Urothelium cell line (cell line): Measurements from ENCODE around the gene PLA2G5.
"Not testable (repeated sequence)": the region's sequence is repeated elsewhere in the genome, so short reads cannot be mapped to it uniquely, and the experiment has no call there.

Experiments
- DNase-seq: peaks from one replicate; pipeline ENCODE4 v3.0.0; 2011; ENCODE audit warnings: low spot score, mixed read lengths
- FAIRE-seq: peaks from 2 replicates; lab custom pipeline; 2011; peaks lifted over from hg19 to GRCh38; lab: Jason Lieb, UNC

Gene PLA2G5

DNA sequence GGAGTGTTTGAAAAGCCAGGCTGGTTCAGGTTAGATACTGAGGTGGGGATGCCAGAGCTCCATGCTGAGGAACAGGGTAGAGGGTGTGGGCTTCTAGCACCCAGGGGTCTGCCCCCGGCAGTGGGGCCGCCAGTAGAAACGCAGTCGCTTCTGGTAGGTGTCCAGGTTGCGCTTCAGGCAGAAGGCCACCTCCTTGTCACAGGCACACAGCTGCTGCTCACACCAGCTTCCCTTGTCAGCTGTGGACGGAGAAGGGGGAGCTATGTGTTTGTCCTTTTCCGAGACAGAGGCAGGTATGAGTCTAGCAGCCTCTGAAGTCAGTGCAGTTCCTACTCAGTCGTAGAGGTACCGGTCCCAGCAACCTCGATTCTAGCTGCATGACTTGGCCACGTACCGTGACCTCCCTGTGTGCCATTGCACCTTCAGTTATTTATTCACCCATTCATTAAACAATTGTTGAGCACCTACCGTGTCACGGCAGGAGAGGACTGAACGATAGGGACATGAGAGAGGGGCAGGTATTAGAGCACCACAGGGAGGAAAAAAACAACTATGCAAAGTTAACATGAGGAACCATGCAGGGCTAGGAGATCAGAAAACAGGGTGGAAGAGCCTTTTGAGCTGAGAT lies 44.1 kb downstream of the PLA2G5 start:
- FAIRE-seq: peak; percentile 44
- DNase-seq: no peak

DNA sequence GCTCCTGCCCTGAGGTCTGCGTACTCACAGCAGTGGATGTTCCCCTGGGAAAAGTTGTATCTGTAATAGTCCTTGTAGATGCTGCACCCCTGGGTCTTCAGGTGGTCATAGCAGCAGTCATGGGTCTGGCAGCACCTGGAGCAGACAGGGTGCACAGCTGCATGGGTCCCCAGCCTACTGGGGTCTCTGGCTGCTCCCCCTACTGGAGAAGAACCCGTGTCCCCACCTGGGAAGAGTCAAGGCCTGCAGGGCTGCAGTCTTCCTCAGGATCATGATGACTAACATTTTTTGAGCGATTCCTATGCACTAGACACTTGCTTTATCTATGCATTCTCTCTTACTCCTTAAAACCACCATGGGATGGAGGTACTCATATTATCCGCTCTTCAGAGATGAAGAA lies 45.5 kb downstream of the PLA2G5 start:
- no peak for DNase-seq
- FAIRE-seq: no peak

DNA sequence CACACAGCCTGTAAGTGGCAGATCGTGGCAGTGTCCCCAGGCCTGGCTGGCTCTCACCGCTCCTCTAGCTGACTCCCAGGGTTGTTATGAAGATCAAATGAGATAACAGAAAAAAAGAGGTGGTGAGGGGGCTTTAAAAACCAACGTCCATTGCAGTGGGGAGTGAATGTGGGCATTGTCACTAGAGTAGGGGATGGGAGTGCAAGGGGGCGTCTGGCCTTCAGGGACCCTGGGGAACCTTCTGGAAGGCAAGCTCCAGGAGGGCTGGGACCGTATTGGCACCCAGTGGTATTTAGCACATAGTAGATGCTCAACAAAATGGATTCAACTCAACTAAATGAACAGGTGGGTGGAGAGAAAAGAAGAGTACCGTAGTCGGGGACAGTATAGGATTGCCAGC lies 45.9 kb downstream of the PLA2G5 start:
- DNase-seq (no peak), FAIRE-seq (no peak)

DNA sequence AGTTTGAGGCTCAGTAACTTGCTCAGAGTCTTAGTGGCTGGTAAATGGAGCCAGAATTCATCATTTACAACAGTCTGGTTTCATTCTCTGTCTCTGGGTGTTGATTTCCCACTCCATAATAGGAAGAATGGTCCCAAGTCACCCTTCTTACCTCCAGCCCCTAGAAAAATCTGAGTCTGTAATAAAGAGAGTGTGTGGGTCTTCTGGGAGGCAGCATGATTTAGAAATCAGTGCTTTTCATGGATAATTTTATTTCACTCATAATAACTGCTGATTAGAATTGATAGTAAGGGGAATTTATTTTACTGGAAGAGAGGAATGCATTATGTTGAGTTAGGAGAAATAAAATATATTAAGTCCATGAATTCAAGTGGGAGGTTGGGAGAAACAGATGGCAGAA lies 47.2 kb downstream of the PLA2G5 start:
- no peak for FAIRE-seq
- no peak for DNase-seq

DNA sequence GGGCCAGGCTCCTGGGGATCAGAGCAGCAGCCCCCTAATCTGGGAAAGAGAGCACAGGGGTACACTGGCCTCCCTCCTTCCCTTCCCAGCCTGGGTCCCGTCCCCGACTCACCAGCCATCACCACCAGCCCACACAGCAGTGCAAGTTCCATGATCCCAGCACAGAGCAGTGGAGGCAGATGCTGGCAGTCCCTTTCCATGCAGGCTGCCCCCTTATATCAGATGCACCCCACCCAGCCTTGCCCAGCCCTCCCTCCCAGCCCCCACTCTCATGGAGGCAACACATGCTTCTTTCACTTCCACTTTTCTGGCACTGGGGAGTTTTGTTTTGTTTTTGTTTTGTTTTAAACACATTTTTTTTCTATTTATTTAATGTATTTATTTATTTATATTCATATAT lies 49.4 kb downstream of the PLA2G5 start, which contains the start of gene PLA2G2D:
PLA2G2D (minus strand) TSS at position 190 of the 400 bp plus-strand sequence; CDS start at position 152, 38 bp downstream.
- FAIRE-seq (no peak), DNase-seq (no peak)

DNA sequence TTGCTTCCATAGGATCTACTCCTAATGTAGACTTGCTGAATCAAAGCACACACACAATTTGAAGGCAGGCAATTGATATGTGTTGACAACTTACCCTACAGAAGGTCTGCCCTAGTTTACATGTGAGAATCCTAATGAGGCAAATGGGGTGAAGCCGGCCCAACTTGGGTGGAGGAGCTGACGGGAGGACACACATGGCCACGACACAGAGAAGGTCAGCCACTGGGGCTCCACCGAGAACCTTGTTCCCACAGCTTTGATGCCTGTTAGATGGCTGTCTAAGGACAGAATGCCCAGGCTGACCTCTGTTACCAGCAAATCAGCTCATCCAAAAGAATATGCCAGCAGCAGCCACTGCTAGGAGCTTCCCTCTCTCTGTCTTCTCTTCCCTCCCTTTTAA lies 50.8 kb downstream of the PLA2G5 start:
- DNase-seq: no peak
- no peak for FAIRE-seq

DNA sequence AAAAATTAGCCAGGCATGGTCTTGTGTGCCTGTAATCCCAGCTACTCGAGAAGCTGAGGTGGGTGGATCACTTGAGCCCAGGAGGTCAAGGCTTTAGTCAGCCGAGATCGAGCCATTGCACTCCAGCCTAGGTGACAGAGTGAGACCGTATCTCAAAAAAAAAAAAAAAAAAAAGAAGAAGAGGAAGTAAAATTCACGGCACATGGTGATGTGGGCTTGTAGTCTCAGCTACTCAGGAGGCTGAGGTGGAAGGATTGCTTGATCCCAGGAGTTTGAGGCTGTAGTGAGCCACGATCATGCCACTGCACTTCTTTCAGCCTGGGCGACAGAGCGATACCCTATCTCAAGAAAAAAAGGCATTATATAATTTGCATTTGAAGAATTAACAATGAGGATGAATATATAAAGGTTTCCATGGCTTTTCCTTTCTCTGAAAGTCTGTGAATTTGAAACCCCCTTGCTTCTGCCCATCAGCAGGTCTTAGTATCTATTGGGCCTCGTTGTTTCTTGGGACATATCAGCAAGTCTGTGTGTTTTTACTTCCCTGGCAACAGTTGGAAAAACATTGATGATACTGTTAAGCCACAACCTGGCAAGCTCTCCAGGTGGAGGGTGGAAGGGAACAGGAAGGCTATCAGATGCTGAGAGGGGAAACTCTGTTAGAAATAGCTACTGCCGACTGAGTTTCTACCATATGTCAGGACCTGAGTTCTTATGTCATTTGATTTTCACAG lies 53.9 kb downstream of the PLA2G5 start:
- no peak for DNase-seq
- FAIRE-seq: no peak

DNA sequence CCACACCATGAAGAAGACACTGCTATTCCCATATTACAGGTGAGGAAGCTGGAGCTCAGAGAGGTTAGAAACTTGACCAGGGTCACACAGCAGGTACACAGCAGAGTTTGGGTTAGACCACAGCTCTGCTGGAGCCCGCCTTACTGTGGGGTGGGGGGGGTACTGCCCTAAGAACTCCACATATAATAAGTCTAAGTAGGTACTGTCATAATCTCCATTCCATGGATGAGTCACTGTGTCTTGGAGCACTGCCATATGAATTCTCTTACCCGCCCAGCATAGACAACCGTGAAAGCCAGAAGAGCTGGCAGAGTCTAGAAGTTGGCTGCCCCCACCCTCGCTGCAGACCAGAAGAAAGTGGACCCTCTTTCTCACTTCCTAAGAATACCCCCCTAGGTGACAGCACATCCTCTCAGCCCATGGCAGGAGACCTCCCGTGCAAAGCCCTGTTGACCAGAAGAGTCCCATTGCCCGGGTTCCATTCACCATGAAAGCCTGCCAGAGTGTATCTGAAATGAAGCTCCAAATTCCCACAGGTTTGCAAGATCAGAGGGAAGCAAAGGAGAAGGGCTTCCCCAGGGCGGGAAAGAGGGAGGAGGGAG lies 54.6 kb downstream of the PLA2G5 start:
- DNase-seq: peak; percentile 87
- FAIRE-seq: peak; percentile 91

DNA sequence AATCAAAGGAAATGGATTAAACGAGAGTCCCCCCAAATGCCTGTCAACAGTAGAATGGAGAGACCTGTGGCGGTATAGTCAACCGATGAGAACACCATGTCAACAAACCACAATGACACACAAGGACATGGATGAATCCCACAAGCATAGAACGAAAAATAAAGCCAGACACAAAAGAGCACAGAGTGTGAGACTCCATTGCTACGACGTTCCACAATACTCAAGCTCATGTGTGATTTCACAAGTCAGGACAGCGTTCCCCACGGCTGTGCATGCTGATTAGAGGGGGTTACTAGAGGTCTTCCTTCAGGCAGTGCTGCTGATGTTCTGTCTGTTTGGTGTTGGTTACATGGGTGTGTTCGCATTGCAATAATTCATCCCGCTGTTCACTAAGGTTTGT lies 55.1 kb downstream of the PLA2G5 start:
- DNase-seq (no peak), FAIRE-seq (no peak)

DNA sequence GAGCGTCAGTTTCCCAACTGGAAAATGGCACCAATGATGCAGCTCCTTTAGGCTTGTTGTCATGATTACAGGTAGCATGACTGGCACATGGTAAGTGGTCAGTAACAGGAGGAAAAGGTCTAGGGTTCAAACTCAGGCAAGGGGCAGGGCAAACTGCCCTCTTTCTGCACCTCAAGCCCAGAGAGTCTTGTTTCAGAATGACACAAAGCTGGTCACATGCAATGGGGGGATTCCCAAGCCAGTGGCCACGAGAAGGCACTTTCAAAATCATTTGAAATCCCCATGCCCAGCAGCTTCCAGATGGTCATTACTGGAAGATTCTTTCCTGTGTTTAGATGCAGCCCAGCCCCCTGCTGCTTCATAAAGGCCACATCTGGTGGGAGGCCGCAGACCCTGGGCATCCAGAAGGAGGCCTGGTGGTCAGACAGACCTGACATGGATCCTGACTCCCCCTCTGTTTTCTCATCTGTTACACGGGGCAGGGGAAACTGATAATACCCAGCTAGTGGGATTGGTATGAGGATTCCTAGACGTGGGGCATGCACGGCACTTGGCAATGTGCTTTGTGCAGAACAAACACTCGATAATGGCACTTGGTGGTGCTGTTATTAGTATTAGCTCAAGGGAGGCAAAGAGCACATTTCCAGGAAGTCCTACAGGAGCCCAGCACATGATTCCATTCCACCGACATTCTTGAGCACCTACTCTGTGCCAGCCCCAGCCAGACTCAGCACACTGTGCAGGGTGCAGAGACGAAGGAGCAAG lies 56.2 kb downstream of the PLA2G5 start:
- no peak for FAIRE-seq
- no peak for DNase-seq

DNA sequence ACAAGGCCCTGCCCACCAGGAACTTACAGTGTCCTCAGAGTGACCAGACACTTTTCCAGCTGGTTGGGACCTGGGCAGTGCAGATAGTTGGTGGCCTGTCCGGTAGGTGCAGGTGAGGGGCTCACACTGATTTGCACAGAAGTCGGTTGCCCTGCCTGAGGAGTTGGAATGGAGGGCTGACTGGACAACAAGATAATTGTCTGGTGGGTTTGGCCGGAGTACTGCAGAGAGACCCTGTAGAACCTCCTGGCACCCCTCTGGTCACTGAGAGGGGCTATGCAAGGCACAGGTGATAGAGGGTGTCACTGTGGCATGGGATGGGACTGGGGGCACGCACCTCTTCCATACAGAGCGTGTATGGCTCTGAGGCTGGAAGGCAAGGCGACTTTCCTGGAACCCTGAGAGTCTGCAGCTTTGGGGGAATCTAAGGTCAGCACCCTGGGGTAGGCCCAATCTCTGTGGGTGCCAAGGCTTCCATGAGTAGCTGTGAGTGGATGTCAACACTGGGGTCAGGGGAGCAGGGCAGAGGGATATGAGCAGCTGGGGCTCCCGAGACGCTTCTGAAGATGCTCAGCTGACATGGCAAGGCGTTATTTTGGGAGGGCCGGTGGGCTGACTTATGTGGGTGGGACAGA lies 56.9 kb downstream of the PLA2G5 start:
- DNase-seq (no peak), FAIRE-seq (no peak)

DNA sequence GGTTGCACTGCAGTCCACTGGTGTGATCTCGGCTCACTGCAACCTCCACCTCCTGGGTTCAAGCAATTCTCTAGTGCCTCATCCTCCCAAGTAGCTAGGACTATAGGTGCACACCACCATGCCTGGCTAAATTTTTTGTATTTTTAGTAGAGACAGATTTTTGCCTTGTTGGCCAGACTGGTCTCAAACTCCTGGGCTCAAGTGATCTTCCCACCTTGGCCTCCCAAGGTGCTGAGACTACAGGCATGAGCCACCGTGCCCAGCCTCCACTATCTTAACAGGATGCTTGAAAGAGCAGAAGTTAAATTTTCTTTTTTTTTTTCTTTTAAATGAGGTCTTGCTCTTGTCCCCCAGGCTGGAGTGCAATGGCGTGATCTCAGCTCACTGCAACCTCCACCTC lies 60.5 kb downstream of the PLA2G5 start:
- not testable (repeated sequence) for FAIRE-seq, DNase-seq

DNA sequence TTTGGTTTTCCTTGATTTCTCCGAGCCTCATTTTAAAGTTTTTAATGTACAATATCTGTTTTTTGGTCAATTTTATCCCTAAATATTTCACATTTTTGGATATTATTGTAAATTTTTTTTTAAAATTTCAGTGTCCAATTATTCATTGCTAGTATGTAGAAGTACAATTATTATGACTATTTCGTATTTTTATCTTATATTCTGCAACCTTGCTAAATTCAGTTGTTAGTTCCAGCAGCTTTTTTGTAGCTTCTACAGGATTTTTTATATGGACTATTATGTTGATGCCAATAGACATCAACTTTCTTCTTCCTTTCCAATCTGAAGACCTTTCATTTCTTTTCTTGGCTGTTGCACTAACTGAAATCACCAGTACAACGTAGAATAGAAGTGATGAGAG lies 65.0 kb downstream of the PLA2G5 start:
- DNase-seq: no peak
- no peak for FAIRE-seq

DNA sequence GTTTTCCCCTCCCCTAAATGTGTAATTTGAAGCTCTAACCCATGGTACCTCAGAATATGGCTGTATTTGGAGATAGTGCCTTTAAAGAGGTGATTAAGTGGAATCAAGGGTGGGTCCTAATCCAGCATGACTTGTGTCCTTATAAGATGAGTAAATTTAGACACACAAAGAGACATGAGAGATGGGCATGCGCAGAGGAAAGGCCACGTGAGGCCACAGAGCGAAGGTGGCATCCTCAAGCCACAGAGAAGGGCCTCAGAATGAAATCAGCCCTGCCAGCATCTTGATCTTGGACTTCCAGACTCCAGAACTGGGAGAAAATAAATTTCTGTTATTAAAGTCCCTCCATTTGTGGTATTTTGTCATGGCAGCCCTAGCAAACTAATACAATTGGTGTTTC lies 66.3 kb downstream of the PLA2G5 start:
- FAIRE-seq (no peak), DNase-seq (no peak)

DNA sequence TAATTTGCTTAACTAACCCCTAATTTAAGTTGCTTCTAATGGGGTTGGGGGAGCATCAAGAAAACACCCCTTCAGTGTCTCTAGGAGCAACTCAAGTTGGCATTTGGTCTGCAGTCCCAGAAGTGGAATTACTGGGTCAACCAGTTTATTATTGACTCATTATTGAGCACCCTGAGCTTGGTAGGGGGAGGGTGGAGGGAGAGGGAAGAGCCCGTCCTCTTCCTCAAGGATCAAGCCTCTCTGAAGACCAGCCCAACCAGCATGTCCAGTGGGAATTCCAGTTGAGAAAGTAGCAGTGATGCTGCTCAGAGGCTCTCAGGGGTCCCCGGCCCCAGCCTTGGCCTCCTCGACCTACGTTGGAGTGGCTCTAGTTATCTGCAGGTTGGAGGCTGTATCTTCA lies 67.1 kb downstream of the PLA2G5 start:
- DNase-seq: no peak
- no peak for FAIRE-seq

DNA sequence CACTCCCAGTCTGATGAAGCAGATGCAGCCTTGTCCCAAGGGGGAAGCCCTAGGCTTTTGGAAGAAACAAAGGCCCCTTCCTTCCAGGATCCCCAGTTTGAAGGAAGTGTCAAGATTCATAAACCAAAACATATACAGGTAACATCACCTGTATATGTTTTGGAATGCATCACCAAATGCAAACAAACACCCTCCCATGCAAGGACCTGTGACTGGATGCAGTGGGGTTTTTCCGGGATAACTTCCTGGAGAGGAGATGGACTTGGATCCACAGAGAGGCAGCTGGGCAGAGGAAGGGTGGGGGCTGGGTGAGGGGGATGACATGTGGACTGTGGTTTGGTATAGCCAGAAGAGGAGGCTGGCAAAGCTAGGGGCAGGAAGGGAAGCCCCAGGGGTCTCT lies 67.6 kb downstream of the PLA2G5 start:
- no peak for DNase-seq
- FAIRE-seq: no peak

DNA sequence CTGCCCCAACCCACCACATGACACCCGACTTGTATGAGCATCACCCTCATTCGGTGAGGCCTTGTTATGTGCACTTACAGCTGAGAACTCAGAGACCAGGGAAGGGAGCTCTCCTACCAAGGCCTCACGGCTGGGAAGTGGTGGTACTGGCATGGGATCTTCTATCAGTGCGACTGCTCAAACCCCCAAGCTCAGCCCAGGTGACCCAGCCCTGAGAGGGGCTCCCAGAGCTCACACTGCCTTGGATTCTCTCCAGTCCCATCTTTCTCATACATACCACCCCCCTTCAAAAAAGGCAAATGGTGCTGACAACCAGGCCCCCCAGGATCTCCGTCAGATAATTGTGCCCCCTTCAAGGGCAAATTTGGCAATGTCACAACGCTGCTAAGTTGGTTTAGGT lies 68.4 kb downstream of the PLA2G5 start:
- DNase-seq (no peak), FAIRE-seq (no peak)

DNA sequence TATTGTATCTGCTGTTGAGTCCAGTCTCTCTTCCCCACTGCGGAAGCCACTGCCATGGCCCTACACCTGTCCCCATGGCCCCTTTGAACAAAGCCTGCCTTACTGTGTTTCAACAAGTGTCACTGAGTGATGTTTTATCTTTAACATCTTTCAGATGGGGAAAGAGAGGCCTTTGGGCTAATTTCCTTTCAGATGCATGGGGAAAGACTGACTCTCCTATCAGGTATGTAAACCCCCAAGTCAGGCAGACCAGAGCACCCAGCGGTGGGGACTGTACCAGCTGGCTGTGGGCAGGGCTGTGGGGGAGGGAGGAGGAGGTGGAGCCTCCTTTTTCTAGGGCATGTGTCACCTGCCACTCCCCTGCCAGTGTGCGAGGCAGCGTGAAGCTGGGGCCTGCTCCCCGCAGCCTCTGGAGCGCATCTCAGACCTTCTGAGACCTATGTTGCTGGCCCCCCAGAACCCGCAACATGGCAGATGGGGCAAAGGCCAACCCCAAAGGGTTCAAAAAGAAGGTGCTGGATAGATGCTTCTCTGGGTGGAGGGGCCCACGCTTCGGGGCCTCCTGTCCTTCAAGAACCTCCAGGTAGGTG lies 69.1 kb downstream of the PLA2G5 start, which contains the start of gene PLA2G2F:
PLA2G2F (plus strand) TSS at position 363 of the 590 bp plus-strand sequence; CDS start at position 468, 105 bp downstream.
- DNase-seq (no peak), FAIRE-seq (no peak)

DNA sequence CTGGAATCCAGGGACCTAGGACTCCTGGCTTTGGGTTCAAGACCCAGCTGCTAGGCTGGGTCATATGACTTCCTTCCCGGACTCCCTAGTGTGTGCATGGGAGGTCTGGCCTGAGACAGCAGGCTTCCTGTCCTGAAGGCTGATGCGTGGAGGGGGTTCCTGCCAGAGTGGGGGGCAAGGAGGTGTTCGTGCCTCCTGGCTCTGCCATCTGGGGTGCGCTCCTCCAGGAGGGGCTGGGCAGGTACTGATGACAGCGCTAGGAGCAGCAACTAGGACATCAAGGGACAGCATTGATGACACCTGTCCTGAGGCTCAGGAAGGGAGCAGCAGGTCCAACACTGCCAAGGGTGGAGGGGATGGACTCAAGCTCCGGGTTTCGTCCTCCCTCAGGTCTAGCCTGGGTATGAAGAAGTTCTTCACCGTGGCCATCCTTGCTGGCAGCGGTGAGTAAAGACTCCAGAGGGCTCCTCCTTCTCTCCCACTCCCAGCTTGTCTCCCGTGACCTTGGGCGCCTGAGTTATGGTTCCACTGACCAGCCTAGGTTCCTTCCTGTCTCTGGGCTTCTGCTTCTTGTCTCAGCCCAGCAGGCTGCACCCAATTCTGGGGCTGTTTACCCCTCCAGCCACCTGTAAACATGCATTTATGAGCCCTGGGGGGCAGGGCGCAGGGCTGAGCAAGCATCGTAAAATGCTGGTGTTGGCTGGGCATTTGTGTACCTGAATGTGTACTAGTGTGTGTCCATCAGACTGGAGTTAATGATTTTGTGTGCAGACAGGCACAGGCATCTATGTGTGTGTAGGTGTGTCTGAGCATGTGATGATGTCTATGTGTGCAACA lies 70.0 kb downstream of the PLA2G5 start:
- DNase-seq: no peak
- FAIRE-seq: peak; percentile 35

DNA sequence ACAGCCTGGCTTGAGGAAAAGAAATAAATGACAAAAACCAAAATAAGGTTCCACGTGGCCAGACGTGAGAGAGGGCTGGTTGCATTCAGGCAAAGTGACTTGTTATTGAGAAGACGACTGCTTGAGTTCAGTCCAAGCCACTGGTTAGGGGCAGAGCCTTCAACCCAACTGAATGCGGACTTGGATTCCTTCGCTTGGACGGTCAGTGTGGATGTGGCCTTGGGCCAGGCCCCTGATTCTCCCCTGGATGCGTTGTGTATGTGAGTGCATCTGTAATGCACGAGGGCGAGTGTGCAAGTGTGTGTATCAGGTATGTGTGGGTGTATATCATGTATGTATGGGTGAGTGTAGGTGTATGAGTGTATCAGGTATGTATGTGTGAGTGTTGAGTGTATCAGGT lies 71.0 kb downstream of the PLA2G5 start:
- FAIRE-seq (no peak), DNase-seq (no peak)
